NCI-H1694 (cell line): Measurements from ENCODE around the gene ABHD11.
A peak's percentile ranks its signal among the peaks of the same experiment; 100 is the strongest.
"Not testable (repeated sequence)": the region's sequence is repeated elsewhere in the genome, so short reads cannot be mapped to it uniquely, and the experiment has no call there.

ENCODE experiments used
- DNase-seq: peaks from one replicate; lab custom pipeline; 2025; lab: John Stamatoyannopoulos, UW

The ABHD11 gene, protein sequence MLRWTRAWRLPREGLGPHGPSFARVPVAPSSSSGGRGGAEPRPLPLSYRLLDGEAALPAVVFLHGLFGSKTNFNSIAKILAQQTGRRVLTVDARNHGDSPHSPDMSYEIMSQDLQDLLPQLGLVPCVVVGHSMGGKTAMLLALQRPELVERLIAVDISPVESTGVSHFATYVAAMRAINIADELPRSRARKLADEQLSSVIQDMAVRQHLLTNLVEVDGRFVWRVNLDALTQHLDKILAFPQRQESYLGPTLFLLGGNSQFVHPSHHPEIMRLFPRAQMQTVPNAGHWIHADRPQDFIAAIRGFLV

DNA sequence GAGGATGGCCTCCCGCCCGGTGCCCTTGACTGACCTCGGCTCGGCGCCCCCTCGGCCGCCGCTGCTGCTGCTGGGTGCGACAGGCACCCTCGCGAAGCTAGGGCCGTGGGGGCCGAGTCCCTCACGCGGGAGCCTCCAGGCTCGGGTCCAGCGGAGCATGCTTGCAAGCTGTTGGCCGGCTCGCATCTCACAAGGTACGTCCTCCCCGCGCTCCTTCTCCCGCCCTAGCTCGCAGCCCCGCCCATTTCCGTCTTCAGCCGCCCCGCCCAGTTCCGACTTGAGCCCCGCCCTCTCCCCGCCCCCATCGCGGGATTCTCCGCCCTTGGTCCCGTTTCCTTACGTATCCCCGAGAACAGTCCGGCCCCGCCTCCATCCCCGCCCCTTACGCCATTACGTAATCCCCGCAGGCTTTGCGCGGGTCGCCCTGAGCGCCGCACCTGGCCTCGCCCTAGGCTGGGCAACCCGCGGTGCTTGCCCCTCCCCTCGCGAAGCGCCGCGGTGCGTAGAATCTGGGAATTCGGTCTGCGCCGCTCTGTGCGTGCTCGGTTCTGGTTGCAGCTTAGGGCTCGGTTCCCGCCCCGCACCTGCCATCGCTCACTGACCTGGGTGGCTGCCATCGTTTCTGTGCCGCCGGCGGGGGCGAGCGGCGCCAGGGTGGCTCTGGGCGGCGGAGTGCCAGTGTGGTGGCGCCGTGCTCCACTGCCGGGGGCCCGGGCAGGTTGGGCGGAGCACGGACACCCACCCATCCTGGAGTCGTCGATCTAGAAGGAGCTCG lies at the start of gene ABHD11:
Gene ABHD11, minus strand, starts transcription at position 191 of the 775 bp plus-strand sequence. Its CDS starts 32 bp downstream, at position 159.
- DNase-seq, result peak; percentile 90

DNA sequence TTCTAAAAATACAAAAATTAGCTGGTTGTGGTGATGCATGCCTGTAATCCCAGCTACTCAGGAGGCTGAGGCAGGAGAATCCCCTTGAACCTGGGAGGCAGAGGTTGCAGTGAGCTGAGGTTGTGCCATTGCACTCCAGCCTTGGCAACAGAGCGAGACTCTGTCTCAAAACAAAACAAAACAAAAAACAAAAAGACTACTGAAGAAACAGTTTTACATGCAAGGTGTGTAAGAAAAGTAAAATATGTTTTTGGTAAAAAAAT lies 49.1 kb upstream of the ABHD11 start:
- DNase-seq, result not testable (repeated sequence)

DNA sequence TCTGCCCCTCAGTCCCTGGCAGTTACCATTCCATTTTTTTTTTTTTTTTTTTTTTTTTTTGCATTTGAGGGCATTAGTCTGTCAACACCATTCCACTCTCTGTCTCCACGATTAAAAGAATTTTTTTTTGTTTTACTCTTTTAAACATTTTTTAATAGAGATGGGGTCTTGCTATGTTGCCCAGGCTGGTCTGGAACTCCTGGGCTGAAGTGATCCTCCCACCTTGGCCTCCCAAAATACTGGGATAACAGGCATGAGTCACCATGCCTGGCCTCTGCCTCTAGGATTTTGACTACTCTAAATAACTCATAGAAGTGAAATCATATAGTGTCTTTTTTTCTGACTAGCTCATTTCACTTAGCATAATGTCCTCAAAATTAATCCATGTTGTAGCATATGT lies 48.0 kb upstream of the ABHD11 start:
- no peak for DNase-seq

DNA sequence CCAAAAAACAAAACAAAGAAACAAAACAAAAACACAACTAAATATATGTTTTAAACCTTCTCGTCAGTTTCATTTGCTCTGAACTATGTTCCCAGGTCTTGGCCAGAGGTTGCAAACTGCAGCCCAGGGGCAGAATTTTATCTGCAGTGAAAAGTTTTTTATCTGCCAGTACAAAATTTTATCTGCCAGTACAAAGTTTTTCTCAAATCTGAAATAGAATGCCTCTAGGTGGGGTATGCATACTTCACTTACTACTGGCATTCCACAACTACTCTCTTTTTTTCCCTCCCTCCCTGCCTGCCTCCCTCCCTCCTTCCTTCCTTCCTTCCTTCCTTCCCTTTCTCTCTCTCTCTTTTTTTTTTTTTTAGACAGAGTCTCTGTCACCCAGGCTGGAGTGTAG lies 40.9 kb upstream of the ABHD11 start:
- DNase-seq, result no peak

DNA sequence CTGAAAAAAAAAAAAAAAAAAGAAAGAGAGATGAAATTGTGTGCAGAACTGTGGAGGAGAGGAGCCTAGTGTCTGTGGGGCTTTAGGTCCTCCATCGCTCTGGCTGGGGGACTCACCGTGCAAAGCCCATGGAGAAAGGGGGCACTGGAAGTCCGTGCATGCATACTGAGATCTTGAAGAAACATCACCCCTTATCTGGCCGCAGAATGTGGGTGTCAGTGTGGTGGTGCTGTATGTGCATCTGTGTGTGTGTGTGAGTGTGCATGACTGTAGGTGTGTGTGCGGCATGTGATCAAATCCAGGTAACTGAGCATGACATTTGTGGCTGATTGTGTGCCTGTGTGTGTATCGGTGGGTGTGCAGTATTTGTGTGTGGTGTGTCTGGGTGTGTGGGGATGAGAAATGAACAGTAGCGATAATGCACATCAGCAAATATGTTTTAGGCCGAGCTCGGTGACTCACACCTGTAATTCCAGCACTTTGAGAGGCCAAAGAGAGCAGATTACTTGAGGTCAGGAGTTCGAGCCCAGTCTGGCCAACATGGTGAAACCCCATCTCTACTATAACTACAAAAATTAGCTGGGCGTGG lies 40.3 kb upstream of the ABHD11 start:
- no peak for DNase-seq

DNA sequence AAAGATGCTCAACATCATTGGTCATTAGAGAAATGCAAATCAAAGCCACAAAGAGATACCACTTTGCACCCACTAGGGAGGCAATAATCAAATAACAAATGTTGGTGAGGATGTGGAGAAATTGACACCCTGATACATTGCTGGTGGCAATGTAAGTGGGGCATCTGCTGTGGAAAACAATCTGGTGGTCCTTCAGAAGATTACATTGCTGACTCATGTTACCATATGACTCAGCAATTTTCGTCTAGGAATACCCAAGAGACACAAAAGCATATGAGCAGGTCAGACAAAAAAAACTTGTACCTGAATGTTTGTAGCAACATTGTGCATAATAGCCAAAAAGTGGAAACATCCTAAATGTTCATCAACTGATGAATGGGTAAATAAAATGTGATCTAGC lies 36.3 kb upstream of the ABHD11 start:
- no peak for DNase-seq

DNA sequence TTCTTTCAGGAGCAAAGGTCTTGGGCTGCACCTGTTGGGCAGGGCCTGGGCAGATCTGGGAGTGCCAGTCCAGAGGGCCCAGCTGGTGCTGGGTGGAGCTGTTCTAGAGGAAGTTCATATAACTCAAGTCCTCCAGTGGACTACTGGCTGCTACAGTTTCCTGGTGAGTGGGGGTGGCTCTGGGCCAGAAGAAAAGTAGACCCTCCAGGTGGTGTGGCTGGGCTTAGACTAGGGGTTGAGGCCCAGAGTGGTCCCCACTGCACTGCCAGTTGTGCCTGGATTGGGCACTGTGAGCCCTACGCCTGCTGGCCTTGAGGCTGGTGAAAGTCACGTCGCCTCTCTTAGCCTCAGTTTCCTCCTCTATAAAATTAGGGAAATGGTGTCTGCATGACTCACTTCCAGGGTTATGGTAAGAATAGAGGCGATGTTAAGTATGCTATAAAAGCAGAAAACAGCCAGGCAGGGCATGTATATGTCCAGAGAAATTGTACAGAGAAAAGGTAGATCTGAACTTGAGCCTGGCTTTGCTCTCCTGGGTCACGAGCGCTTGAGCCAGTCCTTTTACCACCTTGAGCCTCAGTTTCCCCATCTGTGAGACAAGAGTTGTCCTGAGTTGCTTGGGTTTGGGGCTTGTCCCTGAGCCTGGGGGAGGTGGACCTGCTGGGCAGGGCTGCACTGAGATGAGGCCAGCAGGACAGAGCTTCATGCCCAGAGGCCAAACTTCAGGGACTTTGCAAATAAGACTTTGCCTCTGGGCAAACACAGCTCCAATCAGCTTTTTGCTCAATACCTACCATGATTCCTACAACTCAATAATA lies 35.3 kb upstream of the ABHD11 start:
- no peak for DNase-seq

DNA sequence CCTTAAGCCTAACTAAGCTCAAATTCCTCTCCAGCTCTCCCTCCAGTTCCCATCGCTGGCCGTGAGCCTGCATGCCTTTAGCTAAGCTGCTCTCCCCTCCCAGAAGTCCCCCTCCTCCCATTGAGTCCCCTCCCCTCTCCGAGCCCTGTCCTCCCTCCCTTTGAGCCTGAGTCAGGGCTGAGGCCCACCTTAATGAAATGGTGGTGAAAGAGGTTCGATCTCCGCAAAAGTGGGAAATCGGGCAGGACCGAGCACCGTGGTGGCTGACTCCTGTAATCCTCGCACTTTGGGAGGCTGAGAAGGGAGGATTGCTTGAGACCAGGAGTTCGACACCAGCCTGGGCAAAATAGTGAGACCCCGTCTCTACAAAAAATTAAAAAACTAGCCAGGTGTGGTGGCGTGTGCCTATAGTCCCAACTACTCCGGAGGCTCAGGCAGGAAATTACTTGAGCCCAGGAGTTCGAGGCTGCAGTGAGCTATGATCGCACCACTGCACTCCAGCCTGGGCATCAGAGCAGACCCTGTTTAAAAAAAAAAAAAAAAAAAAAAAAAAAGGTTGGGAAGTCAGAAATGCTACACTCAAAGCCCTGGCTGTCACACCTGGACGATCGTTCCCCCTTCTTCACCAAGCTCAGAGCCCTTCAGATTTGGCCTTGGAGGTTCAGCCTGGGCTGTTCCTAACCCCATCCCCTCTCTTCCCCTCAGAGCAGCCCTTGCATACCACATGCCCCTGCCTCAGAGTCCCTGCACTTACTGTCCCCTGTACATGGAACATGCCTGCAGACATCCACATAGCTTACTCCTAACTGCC lies 32.5 kb upstream of the ABHD11 start:
- peak; percentile 7 for DNase-seq

DNA sequence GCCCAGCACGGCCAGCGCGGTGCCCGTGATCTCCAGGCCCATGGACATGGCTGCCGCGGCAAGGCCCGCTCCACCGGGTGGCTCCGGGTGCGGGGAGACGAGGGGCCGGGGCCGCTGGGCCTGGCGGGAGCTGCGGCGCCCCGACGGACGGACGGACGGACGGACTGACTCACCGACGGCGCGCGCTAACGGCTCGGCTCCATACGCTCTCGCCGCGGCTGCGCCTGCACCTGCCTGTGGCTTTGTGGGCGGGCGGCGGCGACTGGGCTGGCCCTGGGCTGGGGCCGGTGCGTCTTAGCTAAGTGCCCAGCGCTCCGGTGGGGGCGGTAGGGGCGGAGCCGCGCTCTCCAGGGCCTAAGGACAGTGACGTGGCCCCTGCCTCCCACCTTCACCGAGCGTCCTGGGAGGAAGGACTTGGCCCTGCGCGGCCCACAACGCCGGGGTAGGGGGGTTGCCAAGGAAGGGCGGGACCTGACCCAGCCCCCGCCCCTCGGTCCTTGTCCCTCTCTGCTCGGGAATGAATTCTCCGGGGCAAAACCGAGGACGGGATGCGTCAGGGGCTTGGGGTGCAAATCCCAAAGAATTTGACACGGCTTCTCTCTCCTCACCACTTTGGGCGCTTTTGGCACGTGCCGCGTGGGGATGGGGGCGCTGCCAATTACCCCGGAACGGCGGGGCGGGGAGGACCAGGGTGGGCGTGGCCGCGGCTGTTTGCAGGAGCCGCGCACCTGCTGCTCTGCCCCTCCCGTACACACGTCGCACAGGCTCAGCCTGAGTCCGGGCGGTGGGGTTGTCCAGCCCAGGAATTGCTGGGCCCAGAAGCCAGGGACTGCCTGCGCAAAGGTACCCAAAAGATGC lies 31.6 kb upstream of the ABHD11 start, which contains the start of gene CLDN3:
Gene CLDN3, minus strand, starts transcription at position 269 of the 858 bp plus-strand sequence. Its CDS starts 221 bp downstream, at position 48.
- DNase-seq, result no peak

DNA sequence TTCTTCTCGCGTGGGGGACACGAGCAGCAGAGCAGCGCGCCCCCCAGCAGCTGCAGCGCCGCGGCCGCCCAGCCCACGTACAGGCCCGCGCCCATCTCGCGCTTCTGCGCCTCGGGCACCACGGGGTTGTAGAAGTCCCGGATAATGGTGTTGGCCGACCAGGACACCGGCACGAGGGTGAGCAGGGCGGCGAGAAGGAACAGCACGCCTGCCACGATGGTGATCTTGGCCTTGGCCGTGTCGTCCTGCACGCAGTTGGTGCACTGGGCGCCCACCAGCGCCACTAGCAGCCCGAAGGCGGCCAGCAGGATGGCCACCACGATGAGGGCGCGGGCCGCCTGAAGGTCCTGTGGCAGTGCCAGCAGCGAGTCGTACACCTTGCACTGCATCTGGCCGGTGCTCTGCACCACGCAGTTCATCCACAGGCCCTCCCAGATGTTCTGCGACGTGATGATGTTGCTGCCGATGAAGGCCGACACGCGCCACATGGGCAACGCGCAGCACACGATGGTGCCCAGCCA lies 30.9 kb upstream of the ABHD11 start:
- no peak for DNase-seq

DNA sequence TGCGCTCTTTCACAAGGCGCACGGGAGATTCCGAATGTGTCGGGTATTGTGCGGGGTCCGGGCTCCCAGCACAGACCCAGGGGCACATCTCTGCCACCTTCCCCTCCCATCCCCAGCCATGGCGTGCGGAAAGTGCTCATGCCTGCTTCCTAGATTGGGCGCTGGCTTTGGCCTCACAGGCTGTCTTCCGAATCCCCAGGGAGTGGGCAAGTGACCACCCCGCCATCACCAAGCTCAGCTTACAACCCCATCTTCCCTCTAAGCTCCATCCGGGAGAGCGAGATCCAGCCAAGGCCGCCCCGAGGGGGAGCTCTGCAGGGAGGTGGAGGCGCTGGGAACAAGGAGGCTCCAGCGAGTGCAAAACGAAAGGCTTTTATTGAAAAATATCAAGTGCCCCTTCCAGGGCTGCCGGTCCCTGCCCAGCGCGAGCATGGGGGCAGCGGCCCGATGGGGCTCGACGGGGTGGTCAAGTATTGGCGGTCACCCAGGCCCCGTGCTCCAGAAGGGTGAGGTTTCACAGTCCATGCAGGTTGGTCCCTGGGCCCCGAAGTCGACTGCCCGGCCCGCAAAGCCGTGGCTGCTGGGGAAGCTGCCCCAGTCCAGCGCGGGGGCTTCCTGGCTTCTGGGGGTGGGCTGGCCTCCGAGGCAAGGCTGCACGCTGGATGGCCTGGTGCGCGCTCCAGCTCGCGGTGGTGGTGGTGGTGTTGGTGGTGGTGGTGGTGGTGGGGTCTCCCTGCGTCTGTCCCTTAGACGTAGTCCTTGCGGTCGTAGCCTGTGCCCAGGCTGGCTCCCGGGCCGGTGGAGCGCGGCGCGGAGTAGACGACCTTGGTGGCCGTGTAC lies 30.3 kb upstream of the ABHD11 start:
- DNase-seq, result no peak

DNA sequence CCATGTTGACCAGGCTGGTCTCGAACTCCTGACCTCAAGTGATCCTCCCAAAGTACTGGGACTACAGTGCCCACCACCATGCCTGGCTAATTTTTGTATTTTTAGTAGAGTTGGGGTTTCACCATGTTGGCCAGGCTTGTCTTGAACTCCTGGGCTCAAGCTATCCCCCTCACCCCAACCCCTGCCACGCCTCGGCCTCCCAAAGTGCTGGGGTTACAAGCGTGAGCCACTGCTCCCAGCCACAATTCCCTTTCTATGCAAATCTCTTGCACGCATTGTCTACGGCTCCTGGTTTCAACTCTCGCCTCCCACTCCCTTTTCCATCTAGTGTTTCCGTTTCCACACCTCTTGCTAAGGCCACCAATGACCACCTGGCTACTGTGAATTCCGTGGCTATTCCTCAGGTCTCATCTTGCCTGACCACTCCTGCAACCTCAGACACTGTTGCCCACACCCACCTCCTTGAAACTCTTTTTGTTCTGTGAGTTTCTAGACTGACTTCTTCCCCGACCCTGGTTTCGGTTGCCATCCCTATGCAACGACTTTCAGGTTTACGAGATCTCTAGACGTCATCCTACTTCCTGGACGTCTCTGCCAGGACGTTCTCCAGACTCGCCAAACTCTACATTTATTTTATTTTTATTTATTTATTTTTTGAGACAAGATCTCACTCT lies 28.1 kb upstream of the ABHD11 start:
- DNase-seq, result no peak

DNA sequence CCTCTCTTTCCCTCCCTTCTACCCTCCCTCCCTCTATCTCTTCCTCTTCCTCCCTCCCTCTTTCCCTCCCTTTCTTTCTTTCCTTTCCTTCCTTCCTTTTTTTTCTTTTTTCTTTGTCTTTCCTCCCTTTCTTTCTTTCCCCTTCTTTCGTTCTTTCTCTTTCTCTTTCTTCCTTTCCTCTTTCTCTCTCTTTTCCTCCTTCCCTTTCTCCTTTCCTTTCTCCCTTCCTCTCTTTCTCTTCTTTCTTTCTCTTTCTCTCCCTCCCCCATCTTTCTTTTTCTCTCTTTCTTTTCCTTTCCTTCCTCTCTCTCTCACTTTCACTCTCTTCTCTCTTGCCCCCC lies 24.0 kb upstream of the ABHD11 start:
- no peak for DNase-seq

DNA sequence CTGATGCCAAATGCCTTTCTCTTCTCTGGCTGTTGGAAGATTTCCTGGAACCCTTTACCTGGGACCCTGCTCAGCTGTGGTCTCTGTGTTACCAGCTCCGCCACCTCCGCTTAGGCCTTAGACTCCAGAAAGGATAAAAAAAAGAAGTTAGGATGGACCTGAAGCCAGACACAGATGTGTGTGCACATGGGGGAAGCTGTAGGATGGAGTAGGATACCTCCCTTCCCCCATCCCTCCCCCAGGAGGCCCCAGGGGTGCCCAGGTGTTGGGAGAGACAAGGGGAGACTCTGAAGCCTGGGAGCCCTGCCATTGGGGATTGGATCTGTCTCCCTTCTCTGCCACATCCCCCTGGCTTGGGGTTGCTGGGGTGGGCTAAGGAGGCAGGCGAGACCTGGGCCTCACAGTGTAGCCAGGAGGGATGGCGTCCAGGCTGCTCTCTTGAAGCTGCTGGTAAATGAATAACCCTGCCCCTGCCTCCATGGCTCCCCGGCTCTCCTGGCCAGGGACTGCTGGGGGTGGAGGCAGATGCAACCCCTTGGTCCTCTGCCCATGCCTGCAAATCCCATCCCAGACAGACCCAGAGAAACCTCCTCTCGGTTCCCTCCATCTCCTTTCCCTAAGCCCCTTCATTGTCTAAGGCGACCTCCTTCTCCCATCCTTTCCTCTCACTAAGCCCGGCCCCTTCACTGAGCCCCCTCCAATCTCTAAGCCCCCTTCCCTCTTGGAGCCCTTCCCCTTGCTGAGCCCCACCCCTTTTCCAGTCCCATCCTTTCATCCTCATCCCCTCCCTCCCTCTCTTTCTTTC lies 23.5 kb upstream of the ABHD11 start:
- DNase-seq, result no peak

DNA sequence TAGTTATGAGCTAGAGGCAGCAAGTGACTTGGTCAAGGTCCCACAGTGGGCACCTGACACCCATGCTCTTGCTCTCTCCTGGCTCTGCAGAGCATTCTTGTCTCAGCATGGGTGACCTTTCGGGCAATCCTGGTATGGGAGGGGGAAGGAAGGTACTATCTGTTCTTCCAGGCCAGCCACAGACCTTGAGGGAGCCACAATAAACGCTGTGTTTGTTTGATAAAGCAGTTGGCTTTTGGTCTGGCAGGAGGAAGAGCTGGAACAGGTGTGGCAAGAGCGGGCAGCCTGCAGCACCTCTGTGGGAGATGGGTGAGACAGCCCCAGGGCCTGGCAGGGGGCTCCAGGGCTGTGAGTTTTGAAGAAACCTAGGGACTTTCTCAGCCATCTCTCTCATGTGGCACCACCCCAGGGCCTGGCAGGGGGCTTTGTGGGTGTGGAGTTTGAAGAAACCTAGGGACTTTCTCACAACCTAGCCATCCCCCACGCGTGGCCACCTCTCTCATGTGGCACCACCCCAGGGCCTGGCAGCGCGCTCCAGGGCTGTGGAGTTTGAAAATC lies 20.1 kb upstream of the ABHD11 start:
- DNase-seq, result no peak

DNA sequence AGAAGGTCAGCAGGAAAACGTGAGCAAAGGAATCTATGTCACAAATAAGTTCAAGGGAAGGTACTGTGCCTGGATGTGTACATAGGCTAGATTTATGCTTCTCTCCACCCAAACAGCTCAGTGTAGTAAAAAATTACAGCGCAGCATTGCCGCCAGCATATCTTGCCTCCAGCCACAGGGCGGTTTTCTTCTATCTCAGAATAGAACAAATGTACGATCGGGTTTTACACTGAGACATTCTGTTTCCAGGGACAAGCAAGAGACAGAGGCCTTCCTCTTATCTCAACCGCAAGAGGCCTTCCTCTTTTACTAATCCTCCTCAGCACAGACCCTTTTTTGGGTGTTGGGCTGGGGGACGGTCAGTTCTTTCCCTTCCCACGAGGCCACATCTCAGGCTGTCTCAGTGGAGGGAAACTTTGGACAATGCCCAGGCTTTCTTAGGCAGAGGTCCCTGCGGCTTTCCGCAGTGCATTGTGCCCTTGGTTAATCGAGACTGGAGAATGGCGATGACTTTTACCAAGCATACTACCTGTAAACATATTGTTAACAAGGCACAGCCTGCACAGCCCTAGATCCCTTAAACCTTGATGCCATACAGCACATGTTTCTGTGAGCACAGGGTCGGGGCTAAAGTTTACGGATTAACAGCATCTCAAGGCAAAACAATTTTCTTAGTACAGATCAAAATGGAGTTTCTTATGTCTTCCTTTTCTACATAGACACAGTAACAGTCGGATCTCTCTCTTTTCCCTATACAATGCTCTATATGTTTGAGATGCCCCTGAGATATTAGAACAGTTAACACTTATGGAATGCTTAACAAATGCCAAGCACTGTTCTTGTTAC lies 11.6 kb upstream of the ABHD11 start:
- DNase-seq, result no peak

DNA sequence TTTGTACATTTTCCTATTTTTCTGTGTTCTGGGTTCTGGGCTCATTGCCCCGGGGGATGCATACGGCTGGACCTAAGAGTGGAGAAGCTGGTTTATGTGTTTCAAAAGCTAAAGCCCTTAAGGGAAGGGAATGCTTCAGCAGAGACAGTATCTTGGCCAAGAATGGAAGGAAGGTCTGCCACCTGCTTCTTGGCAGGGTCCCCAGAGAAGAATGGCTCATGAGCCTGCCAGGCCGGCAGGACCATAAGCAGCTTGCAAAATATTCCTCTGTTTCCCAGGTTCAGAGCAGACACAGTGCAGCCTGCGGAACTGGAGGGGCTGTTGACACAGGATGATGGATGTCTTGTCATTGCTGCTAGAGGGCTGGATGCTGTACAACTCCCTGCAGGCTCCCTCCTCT lies 7.8 kb upstream of the ABHD11 start:
- peak; percentile 31 for DNase-seq
